Liver (tissue), 9 donors: ENCODE measurements around the gene ZNRF2. TPM values are rescaled to one million over a fixed set of nuclear protein-coding genes. Genes with fewer than 3 reads are reported as not detected.

ENCODE experiments used
- DNase-seq: peaks from one replicate; pipeline ENCODE4 v3.0.0-alpha.2; 2017; ENCODE audit warnings: low spot score
- H3K27ac ChIP-seq, 2 donors: one replicate each; pipeline ENCODE4 v1.7.0; 2013; ENCODE audit warnings: inconsistent platforms in 2 of 2, low read length in 2 of 2, control low read depth in 1 of 2, low read depth in 1 of 2, mild to moderate bottlenecking in 1 of 2
- H3K27me3 ChIP-seq, 4 donors: one replicate each; pipeline versions ENCODE4 v1.6.1 to v1.7.0; 2013; ENCODE audit warnings: low read length in 3 of 4, inconsistent platforms in 1 of 4, mild to moderate bottlenecking in 1 of 4, moderate library complexity in 1 of 4; ENCODE audit not compliant: control insufficient read depth in 4 of 4, insufficient read depth in 4 of 4
- H3K36me3 ChIP-seq, 4 donors: one replicate each; pipeline versions ENCODE4 v1.6.1 to v1.7.0; 2013; ENCODE audit warnings: low read length in 3 of 4, mild to moderate bottlenecking in 3 of 4, low read depth in 1 of 4, moderate library complexity in 1 of 4; ENCODE audit not compliant: control insufficient read depth in 4 of 4, insufficient read depth in 3 of 4
- H3K4me1 ChIP-seq, 4 donors: one replicate each; pipeline versions ENCODE4 v1.6.1 to v1.7.0; 2013; ENCODE audit warnings: low read length in 3 of 4, mild to moderate bottlenecking in 3 of 4, moderate library complexity in 1 of 4; ENCODE audit not compliant: control insufficient read depth in 4 of 4, insufficient read depth in 4 of 4
- H3K4me3 ChIP-seq, 3 donors: one replicate each; pipeline versions ENCODE4 v1.6.1 to v1.7.0; 2013; ENCODE audit warnings: low read length in 3 of 3, control low read depth in 1 of 3, low read depth in 1 of 3, mild to moderate bottlenecking in 1 of 3
- H3K9ac ChIP-seq, 2 donors: one replicate each; pipeline ENCODE4 v1.7.0; 2013; ENCODE audit warnings: low read length in 2 of 2, mild to moderate bottlenecking in 2 of 2, moderate library complexity in 2 of 2, control low read depth in 1 of 2, low read depth in 1 of 2
- H3K9me3 ChIP-seq, 4 donors: one replicate each; pipeline versions ENCODE4 v1.6.1 to v1.7.0; 2013; ENCODE audit warnings: low read length in 3 of 4; ENCODE audit not compliant: control insufficient read depth in 4 of 4
- ATF3 ChIP-seq: IDR thresholded peaks from 2 replicates; pipeline ENCODE4 v1.6.1; 2016; ENCODE audit warnings: antibody characterized with exemption
- CTCF ChIP-seq: fragments of 150-350 bp; IDR thresholded peaks from 2 replicates; pipeline ENCODE4 v1.5.1; 2017; ENCODE audit warnings: improper control_type of control experiment, low read depth, low read length; ENCODE audit not compliant: missing input control
- EGR1 ChIP-seq, 2 donors: IDR thresholded peaks; 2 replicates each; pipeline ENCODE4 v1.6.1; 2016 to 2018; ENCODE audit warnings: antibody characterized with exemption in 2 of 2, low read depth in 2 of 2
- FOXA1 ChIP-seq: IDR thresholded peaks from 2 replicates; pipeline ENCODE4 v1.6.1; 2016; ENCODE audit warnings: antibody characterized with exemption
- FOXA2 ChIP-seq: IDR thresholded peaks from 2 replicates; pipeline ENCODE4 v1.6.1; 2016; ENCODE audit warnings: antibody characterized with exemption
- GABPA ChIP-seq, 2 donors: IDR thresholded peaks in 1 of 2; conservative IDR thresholded peaks in 1 of 2; 2 replicates each; pipeline ENCODE4 v1.6.1; 2016; ENCODE audit warnings: antibody characterized with exemption in 2 of 2, mild to moderate bottlenecking in 1 of 2, moderate library complexity in 1 of 2
- HNF4A ChIP-seq, 2 donors: conservative IDR thresholded peaks; 2 replicates each; pipeline ENCODE4 v1.6.1; 2016; ENCODE audit warnings: antibody characterized with exemption in 2 of 2, mild to moderate bottlenecking in 2 of 2
- HNF4G ChIP-seq: IDR thresholded peaks from 2 replicates; pipeline ENCODE4 v1.6.1; 2016; ENCODE audit warnings: antibody characterized with exemption
- JUND ChIP-seq, 2 donors: IDR thresholded peaks; 2 replicates each; pipeline ENCODE4 v1.6.1; 2016; ENCODE audit warnings: antibody characterized with exemption in 2 of 2
- MAX ChIP-seq: IDR thresholded peaks from 2 replicates; pipeline ENCODE4 v1.6.1; 2016; ENCODE audit warnings: antibody characterized with exemption
- NR2F2 ChIP-seq: IDR thresholded peaks from 2 replicates; pipeline ENCODE4 v1.6.1; 2016; ENCODE audit warnings: antibody characterized with exemption
- RAD21 ChIP-seq, 2 donors: IDR thresholded peaks; 2 replicates each; pipeline ENCODE4 v1.6.1; 2016; ENCODE audit warnings: antibody characterized with exemption in 2 of 2, mild to moderate bottlenecking in 2 of 2
- REST ChIP-seq: IDR thresholded peaks from 2 replicates; pipeline ENCODE4 v1.6.1; 2016; ENCODE audit warnings: antibody characterized with exemption, mild to moderate bottlenecking
- RXRA ChIP-seq, 2 donors: IDR thresholded peaks; 2 replicates each; pipeline ENCODE4 v1.6.1; 2017 to 2018; ENCODE audit warnings: antibody characterized with exemption in 2 of 2, mild to moderate bottlenecking in 1 of 2
- SP1 ChIP-seq: IDR thresholded peaks from 2 replicates; pipeline ENCODE4 v1.6.1; 2018; ENCODE audit warnings: antibody characterized with exemption, mild to moderate bottlenecking
- TAF1 ChIP-seq: conservative IDR thresholded peaks from 2 replicates; pipeline ENCODE4 v1.6.1; 2016; ENCODE audit warnings: antibody characterized with exemption, mild to moderate bottlenecking
- YY1 ChIP-seq: IDR thresholded peaks from 2 replicates; pipeline ENCODE4 v1.6.1; 2016; ENCODE audit warnings: antibody characterized with exemption, mild to moderate bottlenecking
- ZBTB33 ChIP-seq: IDR thresholded peaks from 2 replicates; pipeline ENCODE4 v1.6.1; 2016; ENCODE audit warnings: antibody characterized with exemption
- WGBS: extraction: QIAGEN DNeasy Blood & Tissue Kit; methylation state at CpG from one replicate; pipeline ENCODE4 v1.1.7; 2013; 5-methylcytosine and 5-hydroxymethylcytosine counted together
- polyA plus RNA-seq, 2 donors: library from polyadenylated mRNA; stranded (reverse) in 1 of 2; unstranded in 1 of 2; fragments of 200-250 nt in 1 of 2; fragments of >200 nt in 1 of 2; fragmentation: Nextera tagmentation in 1 of 2; extraction: Ambion mirVana in 1 of 2; gene quantifications; one replicate each; pipeline versions ENCODE4 v1.2.1 to v1.2.3, GENCODE V29; 2013 to 2015
- total RNA-seq, 2 donors: library from RNA; depleted of rRNA; stranded (reverse); fragments of >200 nt; gene quantifications; one replicate each; pipeline ENCODE4 v1.2.3, GENCODE V29; 2014
- donor health status: healthy.
- donor health status: healthy.
- donor health status: healthy.
- donor health status: healthy.
- donor health status: healthy.

Gene ZNRF2
- total and polyA plus RNA-seq, 4 donors = 6.9 to 30.0 (median 12.7) TPM

GRCh38 chr7:30266686-30267085, 17.7 kb upstream of the ZNRF2 start:
- no peak overlapping the region for H3K27ac ChIP-seq
- 90% methylated on average over 1 of the region's 1 CpG for WGBS
- no peaks in the 10 kb centered on the region for H3K9me3 ChIP-seq
- no peaks in the 10 kb centered on the region for H3K27me3 ChIP-seq
- TF ChIP-seq SP1 (no peak), RXRA (IDR thresholded peaks at IDR 0.05) (no peak), HNF4G (no peak), NR2F2 (no peak), GABPA (IDR thresholded peaks at IDR 0.05 in 1 of 2, conservative IDR thresholded peaks at IDR 0.05 in 1 of 2) (no peak), JUND (IDR thresholded peaks at IDR 0.05) (no peak), CTCF (no peak), TAF1 (no peak), FOXA2 (no peak), YY1 (no peak), EGR1 (IDR thresholded peaks at IDR 0.05; ENCODE audit: low read depth in 2 of 2) (no peak), RAD21 (IDR thresholded peaks at IDR 0.05) (no peak), FOXA1 (no peak), ZBTB33 (no peak), MAX (no peak), REST (no peak), ATF3 (no peak), HNF4A (conservative IDR thresholded peaks at IDR 0.05) (no peak)
- peaks cover 5 to 16% (median 14%) of the 10 kb centered on the region in 4 donors for H3K4me1 ChIP-seq
- no peaks in the 10 kb centered on the region for H3K36me3 ChIP-seq
- no peak overlapping the region for H3K9ac ChIP-seq
- H3K4me3 ChIP-seq = no peak overlapping the region
- DNase-seq = no peak

- H3K4me3 ChIP-seq = no peak overlapping the region
- no peaks in the 10 kb centered on the region for H3K36me3 ChIP-seq
- no peak overlapping the region for H3K9ac ChIP-seq
- H3K27ac ChIP-seq = no peak overlapping the region
- no peaks in the 10 kb centered on the region for H3K27me3 ChIP-seq
- WGBS = 95% methylated on average over 6 of the region's 6 CpGs
- H3K4me1 ChIP-seq = peaks cover 0 to 3% (median under 1%) of the 10 kb centered on the region in 4 donors
- no peak for DNase-seq
- no peaks in the 10 kb centered on the region for H3K9me3 ChIP-seq
- TF ChIP-seq ZBTB33 (no peak), HNF4G (no peak), YY1 (no peak), FOXA2 (no peak), SP1 (no peak), RAD21 (IDR thresholded peaks at IDR 0.05) (no peak), JUND (IDR thresholded peaks at IDR 0.05) (no peak), NR2F2 (no peak)
These were observed 15.8 kb upstream of the ZNRF2 start for GRCh38 chr7:30268586-30268985.
